Stimulated activated CD8-positive, alpha-beta memory T cell treated with anti-CD3 and anti-CD28 coated beads, Interleukin-12 subunit alpha, Interleukin-12 subunit beta, amount 100 ng/mL, for 24 hours (primary cell): ENCODE results near the gene GPR143.
"Not testable (repeated sequence)": the region's sequence is repeated elsewhere in the genome, so short reads cannot be mapped to it uniquely, and the experiment has no call there.

Experiments used
- DNase-seq: peaks from one replicate; pipeline ENCODE4 v3.0.0-alpha.2; 2020; ENCODE audit errors: extremely low read depth

Gene GPR143

DNA sequence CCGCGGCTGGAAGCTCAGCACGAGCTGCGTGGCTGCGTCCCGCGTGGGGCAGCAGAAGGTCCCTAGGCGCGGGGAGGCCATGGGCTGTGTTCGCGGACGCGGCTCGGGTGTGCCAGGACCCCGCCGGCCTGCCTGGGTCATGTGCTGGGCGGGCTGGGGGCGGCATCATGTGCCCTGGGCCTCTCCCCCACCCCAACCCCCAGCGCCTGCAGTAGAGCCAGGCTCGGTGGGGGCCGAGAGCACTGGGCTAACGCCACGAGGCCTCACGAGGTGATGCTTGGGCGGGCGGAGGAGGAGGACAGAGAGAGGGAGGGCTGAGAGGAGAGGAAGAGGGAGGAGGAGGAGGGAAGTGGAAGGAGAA is at the start of gene GPR143:
TSS of gene GPR143 (minus strand) at position 111 of the 361 bp plus-strand sequence. CDS start at position 81, 30 bp downstream.
- DNase-seq, result no peak

DNA sequence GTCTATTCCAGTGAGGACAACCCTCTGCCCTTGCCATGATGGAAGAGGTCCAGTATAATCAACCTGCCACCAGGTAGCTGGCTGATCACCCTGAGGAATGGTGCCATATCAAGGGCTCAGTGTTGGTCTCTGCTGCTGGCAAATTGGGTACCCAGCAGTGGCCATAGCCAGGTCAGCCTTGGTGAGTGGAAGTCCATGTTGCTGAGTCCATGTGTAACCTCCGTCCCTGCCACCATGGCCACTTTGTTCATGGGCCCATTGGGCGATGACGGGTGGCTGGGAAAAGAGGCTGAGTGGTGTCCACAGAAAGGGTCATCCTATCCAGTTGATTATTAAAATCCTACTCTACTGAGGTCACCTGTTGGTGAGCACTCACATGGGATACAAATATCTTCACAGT is 45.4 kb upstream of the GPR143 start:
- DNase-seq, result not testable (repeated sequence)

DNA sequence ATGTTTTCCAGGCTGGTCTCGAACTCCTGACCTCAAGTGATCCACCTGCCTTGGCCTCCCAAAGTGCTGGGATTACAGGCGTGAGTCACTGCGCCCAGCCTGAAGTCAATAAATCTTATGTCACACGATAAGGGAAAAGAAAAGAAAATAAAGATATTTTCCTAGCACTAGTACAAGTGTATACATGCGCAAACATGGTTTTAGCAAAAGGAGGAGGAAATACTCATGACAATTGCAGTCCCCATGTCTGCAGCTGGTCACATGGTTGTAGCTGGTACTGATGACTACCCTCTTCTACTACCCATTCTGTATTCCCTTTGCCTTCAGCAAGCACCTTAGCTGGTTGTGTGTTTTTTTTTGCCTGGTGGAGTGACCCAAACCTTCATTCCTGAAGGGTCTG is 44.2 kb upstream of the GPR143 start:
- DNase-seq, result not testable (repeated sequence)

DNA sequence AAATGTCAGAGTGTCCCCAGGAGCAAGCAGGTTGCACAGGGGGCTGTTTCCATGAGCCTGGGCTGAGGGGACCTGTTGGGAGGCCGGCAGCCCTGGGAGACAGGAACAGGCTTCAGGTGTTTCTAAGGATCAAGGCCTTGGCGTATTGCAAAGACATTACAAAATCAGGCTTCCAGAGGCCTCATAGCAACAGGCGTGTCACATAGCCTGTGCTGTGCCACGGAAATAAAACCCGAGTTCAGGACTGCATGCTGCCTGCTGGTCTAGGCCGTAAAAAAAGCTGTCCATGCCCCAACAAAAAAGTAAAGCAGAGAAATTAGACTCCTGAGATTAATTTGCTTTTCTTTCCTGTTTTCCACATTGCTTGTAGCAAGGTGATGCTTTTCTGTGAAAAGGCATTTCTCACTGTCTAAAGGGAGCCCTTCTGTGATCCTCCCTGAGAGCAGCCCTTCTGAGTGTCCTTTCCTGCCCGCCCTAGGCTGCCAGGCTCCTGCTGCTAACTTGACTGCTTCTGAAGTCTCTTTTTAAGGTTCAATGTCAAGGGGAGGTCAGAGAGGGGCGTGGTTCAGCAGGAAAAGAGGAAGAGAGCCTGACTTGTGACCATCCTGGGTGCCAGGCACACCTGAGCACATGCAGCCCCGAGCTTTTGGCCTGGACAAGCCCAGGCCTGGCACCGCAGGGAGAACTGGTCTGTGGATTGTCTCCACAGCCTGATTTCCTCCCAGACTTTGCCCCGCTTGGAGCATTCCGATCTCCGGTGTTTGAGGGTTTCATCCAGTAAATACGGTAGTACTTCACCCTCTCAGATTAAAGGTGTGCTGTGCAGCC is 41.9 kb upstream of the GPR143 start:
- DNase-seq, result no peak

DNA sequence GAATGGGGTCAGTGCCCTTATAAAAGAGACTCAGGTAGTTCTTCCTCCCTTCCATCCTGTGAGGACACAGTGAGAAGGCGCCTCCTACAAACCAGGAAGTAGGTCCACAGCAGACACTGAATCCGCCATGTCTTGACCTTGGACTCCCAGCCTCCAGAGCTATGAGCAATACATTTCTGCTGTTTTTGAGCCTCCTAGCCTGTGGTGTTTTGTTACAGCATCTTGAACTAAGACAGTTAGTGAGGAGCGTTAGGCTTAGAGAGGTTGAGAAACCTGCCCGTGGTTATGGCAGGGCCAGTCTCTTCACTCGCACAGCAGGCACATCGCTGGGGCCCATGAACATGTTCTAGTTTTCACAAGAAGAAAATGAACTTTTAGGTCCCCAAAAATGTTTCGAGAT is 40.3 kb upstream of the GPR143 start:
- DNase-seq, result no peak

DNA sequence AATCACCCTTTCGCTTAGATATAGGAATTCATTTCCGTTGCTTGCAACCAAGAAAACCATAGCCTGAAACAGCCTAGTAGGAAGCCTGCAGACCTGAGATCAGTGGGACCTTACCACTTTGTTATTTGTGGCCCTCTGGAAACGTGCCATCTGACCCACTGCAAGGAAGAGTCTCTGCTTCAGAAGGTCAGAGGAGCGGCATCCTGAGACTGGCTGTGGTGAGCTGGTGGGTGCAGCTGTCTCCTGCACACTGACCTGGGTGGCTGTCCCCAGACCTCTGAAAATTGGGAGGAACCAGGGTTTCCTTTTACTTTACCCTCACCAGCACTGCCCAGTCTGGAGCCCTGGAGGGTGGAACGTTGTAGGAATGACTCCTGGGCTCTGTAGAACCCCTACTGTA is 38.8 kb upstream of the GPR143 start:
- no peak for DNase-seq

DNA sequence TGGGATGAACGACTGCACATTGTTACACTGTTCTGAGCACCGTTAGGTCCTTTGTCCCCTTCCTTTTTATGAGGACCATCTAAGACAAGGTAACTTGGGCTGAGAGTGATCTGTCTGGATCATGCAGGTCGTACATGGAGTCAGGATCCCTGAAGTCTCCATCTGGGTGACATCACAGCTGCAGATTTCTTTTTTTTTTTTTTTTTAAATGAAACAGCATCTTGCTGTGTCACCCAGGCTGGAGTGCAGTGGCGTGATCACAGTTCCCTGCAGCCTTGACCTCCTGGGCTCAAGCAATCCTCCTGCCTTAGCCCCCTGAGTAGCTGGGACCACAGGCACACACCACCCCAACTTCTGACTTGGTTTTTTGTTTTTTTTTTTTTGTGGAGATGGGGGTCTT is 37.1 kb upstream of the GPR143 start:
- DNase-seq, result no peak

DNA sequence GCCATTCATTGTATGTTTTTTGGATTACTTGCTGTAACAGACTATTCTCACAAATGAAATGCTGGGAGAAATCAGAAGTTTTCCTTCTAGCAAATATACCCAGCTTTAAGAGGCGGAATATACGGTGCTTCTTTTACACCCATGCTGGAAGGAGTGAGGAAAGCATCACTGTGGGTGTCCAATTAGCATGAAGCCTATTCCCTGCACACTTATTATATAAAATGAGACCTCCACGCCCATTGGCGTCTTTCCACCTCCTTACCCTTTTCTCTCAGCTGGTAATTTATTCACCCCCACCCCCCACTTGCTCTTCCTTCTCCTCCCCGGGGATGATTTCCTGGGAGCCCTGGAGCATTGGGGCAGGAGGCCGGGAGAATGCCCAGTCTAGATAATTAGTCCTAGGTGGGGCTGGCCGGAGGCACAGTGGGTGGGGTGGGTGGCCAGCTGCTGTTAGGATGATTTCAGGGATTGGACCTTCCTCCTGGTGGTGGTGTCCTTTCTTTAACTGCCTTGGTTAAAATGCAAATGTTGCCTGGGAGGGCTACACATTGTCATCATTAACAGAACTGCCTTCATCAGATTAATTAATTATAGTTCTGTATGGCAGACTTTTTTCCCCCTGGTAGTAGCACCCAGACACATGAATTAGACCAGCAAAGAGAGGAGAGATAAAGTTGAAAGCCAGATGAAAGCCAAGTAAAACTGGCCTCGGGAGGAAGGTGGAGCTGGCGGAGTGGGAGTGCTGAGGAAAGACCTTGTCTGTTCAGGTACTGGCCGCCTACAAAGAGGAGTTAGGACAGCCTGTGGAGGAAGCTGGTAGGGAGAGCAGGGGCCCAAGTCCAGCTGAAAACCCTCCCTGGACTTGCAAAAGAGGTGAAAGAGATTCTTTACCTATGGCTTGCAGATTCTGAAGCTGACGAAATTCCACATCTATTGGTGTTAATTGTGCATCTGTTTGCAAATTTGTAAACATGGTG is 32.0 kb upstream of the GPR143 start:
- DNase-seq, result no peak

DNA sequence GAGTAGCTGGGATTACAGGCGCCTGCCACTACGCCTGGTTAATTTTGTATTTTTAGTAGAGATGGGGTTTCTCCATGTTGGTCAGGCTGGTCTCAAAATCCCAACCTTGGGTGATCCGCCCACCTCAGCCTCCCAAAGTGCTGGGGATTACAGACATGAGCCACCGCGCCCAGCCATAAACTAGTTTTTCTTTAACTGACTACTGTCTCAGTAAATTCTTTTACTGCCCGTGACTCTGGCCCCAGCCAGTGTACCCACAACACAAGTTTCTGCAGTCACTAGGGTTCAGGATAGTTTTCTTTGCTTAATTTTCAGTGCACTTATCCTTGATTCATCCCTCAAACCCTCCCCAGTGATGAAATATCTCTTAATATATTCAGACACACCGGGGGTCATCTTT is 28.8 kb upstream of the GPR143 start:
- no peak for DNase-seq

DNA sequence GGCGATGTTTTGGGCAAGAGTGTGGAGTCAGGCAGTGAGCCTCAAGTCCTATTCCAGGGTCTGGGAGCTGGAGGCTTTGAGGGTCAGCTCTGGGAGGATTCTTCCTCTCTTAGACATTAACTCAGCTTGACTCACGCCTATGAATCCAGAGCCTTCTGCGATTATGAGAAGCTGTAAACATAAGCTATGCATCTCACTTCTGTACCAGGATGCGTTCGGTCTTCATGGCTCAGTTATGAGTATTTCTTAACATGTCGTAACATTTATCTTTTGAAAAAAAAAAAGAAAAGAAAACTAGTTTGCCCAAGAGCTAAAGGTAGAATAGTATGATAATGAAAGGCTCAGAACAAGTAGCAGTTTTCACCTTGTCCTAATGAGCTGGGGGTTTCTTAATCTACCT is 25.2 kb upstream of the GPR143 start:
- DNase-seq, result no peak

DNA sequence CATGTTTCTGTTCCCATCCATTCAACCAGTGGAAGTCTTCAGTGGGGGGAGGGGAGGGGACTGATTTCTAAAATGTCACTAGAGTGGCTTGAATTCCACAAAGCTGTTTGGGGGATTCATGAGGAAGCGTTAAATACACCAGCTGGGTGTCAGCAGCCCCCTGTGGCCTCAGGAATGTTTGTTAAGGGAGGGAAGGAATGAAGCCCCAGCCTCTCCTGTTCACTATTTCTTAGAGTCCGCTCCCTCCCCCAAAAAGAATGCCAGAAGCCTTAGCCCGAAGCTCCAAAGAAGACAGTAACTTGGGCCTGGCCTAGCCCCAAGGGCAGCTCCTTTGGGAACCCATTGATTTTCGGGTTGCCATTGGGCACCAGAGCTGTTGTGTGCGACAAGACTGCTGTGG is 23.9 kb upstream of the GPR143 start:
- DNase-seq, result no peak

DNA sequence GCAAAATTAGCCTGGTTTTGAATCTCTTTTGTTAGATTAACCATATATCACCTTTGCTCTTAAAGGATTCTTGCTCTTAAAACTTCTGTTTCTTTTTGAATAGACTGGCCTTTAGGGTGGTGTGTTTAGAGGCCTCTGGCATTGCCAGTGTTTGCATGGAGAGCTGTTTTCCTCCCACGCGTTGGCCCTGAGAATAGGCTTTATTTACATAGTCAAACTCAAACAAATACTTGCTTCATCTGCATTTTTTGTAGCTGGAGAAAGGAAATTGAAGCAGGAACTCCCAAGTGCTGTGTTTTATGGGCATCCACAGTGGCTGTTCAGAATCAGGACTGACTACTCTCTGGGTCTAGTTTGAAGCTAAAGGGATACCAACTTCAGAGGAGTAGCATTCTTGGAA is 23.3 kb upstream of the GPR143 start:
- no peak for DNase-seq

DNA sequence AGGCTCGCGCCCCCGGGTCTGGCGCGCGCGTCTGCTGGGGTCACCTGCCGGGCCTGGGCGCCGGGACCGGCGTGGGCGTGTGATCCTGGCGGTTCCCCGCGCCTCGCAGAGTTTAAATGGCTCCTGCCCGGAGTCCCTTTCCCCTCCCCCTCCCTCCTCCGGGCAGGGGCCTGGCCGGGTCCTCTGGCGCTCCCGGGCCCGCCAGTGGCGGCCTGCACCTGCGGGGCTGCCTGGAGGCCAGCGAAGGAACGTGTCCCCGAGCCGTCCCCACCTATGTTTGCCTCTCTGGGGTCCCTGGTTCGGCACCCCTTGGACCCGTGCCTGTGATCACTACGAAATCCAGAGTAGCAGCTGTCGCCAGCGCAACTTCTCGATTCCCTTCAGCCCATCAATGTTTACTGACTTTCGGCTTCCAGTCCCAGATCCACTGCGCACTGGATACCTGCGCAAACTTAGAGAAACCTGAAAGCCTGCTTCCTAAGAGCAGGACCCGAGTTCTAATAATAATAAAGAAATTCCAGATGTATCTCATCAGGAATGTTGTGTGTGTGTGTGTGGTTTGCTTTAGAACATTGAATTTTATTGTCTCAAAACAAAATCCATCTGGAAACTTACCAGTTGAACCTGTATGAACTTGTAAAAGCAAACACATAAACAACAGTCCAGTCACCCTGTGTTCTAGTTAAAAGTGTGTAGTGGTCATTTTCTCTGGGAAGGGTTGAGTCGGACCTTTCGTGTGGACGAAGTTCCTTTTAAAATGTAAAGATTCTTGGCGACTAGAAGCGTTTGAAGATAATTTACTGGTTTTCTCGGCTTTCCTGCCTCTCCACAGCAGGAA is 21.4 kb upstream of the GPR143 start:
- no peak for DNase-seq

DNA sequence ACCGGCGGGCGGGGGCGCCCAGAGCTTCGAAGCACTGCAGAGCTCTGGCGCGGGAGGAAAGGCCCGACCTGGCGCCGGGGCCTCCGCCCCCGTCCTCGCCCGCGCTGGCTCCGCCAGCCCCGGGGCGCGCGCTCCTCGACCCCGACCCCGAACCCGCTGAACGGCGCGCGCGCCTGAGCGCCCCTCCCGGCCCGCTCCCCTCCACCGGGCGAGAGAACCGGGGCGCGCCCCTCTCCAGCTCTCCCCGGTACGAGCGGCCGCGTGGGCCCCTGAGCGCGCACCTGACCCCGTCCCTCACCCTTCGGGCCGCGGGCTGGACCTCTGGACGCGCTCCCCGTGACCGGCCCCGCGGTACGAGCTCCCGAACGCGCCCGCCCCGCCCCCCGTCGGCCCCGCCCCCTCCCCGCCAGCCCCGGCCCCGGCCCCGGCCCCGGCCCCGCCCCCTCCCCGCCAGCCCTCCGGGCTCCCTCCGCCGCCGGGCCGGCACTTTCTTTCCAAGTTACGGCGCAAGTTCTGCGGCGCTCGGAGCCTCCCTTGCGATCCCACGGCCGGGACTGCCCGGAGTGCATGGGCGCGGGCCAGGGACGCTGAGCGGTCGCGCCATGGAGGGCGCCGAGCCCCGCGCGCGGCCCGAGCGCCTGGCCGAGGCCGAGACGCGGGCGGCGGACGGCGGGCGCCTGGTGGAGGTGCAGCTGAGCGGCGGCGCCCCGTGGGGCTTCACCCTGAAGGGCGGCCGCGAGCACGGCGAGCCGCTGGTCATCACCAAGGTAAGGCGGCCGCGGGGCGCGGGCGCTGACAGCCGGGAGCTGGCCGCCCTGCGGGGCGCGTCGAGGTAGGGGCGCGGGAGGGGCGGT is 20.5 kb upstream of the GPR143 start, which contains the start of gene SHROOM2:
TSS of gene SHROOM2 (plus strand) at position 486 of the 854 bp plus-strand sequence. CDS start at position 603, 117 bp downstream.
- no peak for DNase-seq

DNA sequence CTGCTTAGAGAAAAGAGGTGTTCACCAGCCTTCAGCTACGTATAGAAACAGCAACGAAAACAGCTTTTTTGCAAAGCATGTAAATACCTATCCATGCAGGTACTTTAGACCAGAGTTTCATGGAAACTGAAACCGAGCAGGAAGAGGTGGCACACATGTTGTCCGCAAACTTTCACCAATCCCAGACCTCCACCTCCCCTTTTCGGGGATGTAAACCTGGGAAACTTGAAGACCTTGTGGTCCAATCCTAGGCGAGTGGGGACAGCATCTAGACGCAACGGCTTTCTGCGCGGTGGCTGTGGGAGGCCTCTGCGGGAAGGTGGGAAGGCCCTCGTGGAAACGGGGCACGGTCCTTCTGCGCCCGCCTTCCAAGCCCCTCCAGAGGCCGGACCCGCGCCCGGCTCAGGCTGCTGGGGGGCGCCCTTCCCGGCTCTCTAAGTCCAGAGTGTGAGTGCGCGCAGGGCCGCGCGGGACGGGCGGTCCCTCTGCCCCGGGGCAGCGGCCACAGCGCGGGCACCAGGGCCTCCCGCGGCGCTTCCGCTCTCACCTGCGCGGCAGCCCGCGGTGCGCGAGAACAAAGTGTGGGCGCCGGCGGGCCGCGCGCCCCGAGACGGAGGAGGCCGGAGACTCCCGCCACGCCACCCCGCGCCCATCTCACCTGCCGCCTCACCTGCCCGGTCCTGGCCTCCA is 19.8 kb upstream of the GPR143 start:
- DNase-seq, result no peak

DNA sequence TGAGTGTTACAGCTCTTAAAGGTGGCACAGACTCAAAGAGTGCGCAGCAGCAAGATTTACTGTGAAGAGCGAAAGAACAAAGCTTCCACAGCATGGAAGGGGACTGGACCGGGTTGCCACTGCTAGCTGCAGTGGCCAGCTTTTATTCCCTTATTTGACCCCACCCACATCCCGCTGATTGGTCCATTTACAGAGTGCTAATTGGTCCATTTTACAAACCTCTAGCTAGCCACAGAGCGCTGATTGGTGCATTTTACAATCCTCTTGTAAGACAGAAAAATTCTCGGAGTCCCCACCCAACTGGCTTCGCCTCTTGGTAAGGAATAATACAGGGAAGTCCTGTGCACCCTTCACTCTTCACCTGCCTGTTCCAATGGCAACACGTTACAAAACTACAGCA is 18.7 kb upstream of the GPR143 start:
- DNase-seq, result no peak

DNA sequence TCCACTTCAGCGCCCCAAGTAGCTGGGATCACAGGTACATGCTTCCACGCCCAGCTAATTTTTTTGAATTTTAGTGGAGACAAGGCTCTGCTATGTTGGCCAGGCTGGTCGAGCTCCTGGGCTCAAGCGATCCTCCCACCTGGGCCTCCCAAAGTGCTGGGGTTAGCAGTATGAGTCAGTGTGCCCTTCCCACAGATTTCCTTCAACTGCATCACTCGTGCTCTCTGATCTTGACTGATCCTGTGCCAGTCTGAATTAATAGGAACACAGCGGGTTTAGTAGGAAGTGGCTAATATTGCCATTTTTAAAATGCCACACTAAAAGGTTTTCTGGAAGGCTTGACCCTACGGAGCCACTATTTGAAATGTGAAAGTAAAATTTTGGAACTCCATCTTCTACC is 16.3 kb upstream of the GPR143 start:
- no peak for DNase-seq

DNA sequence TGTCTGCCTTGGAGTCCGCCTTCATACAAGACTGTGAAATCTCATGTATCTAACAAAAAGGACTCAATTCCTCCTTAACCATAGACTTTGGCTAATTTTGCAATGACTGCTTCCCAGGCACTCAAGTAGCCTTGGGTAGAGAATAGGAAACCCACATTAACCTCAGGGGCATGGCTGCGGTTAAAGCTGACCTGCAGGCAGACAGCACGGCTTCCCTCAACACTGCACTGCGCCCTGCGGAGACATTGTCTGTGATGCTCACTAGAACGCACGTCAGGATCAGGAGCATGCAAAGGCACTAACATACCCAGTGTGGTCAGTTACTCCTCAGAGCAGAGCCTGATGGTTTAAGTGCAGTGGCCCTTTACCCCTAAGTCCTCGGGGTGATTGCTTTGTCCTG is 10.3 kb upstream of the GPR143 start:
- no peak for DNase-seq

DNA sequence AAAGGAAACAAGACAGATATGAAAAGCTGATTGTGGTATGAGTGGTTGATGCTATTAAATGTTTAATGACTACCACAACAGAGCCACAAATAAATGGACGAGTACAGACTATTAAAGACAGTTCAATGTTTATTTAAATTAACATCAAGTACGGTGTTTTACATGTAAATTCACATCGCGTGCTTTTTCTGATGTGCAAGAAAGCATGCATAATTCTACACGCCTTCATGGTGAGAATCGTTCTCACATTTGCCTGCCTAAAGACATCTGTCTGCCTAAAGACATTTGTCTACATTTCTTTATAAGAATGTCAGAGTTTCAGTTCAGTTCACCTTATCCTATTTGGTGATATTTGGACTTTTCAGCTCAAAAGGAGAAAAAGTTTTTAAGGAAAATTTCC is 7.3 kb upstream of the GPR143 start:
- no peak for DNase-seq

DNA sequence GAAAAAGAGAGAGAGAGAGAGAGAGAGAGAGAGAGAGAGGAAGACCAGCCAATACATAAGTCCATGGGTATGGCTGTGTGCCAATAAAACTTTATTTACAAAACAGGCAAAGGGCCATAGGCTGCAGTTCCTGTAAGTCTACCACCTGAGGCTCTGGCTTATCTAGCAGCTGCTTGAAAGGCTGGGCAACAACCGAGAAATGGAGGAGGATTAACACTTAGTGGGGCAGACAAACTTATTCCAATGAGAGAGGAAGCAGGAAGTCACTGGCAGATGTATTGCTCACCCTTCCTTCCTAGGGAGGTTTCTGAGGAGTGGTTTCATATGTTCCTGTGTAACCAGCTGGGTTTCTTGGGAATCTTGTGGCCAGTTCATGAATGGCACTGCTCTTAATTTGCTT is 4.7 kb upstream of the GPR143 start:
- no peak for DNase-seq
